Measurements from ENCODE around the gene MECR. TPM values are rescaled to one million over a fixed set of nuclear protein-coding genes. Genes with fewer than 3 reads are reported as not detected.

Gene MECR
- total RNA-seq, 1 experiment from 2014 or later, result 42.9 TPM

GRCh38 chr1:29177022-29177705, 53.6 kb downstream of the MECR start:
- Histone ChIP-seq H3K36me3 (ENCODE audit: control insufficient read depth in 1 of 2, insufficient read depth in 2 of 2, low read length in 2 of 2) (peaks cover 7 to 18% of the 10 kb centered on the region in 2 experiments; a peak in 3 of 4 replicates), H3K9ac (ENCODE audit: low read length) (no peak overlapping the region), H3K4me3 (replicated peaks in 1 of 2; ENCODE audit: low read depth in 1 of 2, low read length in 2 of 2) (no peak overlapping the region), H3K27me3 (ENCODE audit: insufficient read depth, low read length) (no peaks in the 10 kb centered on the region), H3K4me1 (ENCODE audit: control insufficient read depth in 1 of 2, insufficient read depth in 2 of 2, low read length in 2 of 2) (peaks cover 6 to 14% of the 10 kb centered on the region in 2 experiments), H3K9me2 (ENCODE audit: insufficient read depth) (no peaks in the 10 kb centered on the region), H2AFZ (ENCODE audit: low read depth, low read length, poor library complexity, severe bottlenecking) (no peak overlapping the region), H3K9me3 (ENCODE audit: control insufficient read depth in 1 of 2, insufficient read depth in 1 of 2, low read depth in 1 of 2, low read length in 2 of 2) (no peaks in the 10 kb centered on the region), H3K4me2 (ENCODE audit: low read length) (no peak overlapping the region), H3K27ac (ENCODE audit: low read depth, low read length) (no peak overlapping the region), H3K79me2 (ENCODE audit: insufficient read depth, low read length) (peaks cover 95% of the 10 kb centered on the region), H4K20me1 (ENCODE audit: insufficient read depth) (peaks cover 39% of the 10 kb centered on the region; the same call in 1 of the 2 replicates)
- ATAC-seq (no peak), DNase-seq (ENCODE audit: low read depth, low spot score) (no peak)
- intact Hi-C loops (cut with micrococcal nuclease), result no loop called here
- RAD21 ChIA-PET (ENCODE audit: low non-redundant PET in 1 of 2, low total read pairs in 2 of 2, uncharacterized antibody in 2 of 2, unreplicated experiment in 2 of 2), result no interaction called here
- POLR2A ChIA-PET, result no interaction called here
- CTCF ChIA-PET, result no interaction called here
- BruUV-seq (replicated peaks), result no TSS peak
- TF ChIP-seq JUND (IDR thresholded peaks at IDR 0.05) (no peak), SRF (IDR thresholded peaks at IDR 0.05; ENCODE audit: low read depth) (no peak), ZFX (IDR thresholded peaks at IDR 0.05) (no peak), EZH2 (IDR thresholded peaks at IDR 0.05) (no peak), MAX (IDR thresholded peaks at IDR 0.05) (no peak), CBX3 (IDR thresholded peaks at IDR 0.05; ENCODE audit: low read depth) (no peak), CTCF (IDR thresholded peaks at IDR 0.05 in 2 of 3, conservative IDR thresholded peaks at IDR 0.05 in 1 of 3; ENCODE audit: borderline replicate concordance in 1 of 3, insufficient read depth in 1 of 3, low read depth in 2 of 3, low read length in 2 of 3) (no peak), POLR2AphosphoS5 (IDR thresholded peaks at IDR 0.05; ENCODE audit: low read depth, low read length) (no peak), SP1 (IDR thresholded peaks at IDR 0.05; ENCODE audit: low read depth) (no peak), EGR1 (IDR thresholded peaks at IDR 0.05; ENCODE audit: low read depth) (no peak), CEBPB (IDR thresholded peaks at IDR 0.05; ENCODE audit: low read depth) (no peak)
